IgD-negative memory B cell (primary cell): ENCODE results near the gene SWAP70. TPM values are rescaled to one million over a fixed set of nuclear protein-coding genes. Genes with fewer than 3 reads are reported as not detected.
"Not testable (repeated sequence)": the region's sequence is repeated elsewhere in the genome, so short reads cannot be mapped to it uniquely, and the experiment has no call there.

ENCODE experiments used
- H3K27ac Mint-ChIP-seq, 3 donors: one replicate each; pipeline ENCODE4 v1.8.0; 2020 to 2022; ENCODE audit warnings: mild to moderate bottlenecking in 3 of 3, mixed read lengths in 3 of 3, moderate library complexity in 1 of 3
- H3K27me3 Mint-ChIP-seq: one replicate; pipeline ENCODE4 v1.8.0; 2021; ENCODE audit warnings: mixed read lengths
- H3K36me3 Mint-ChIP-seq: one replicate; pipeline ENCODE4 v1.8.0; 2020; ENCODE audit warnings: mild to moderate bottlenecking, mixed read lengths
- H3K4me1 Mint-ChIP-seq, 3 donors: one replicate each; pipeline ENCODE4 v1.8.0; 2020 to 2022; ENCODE audit warnings: mixed read lengths in 3 of 3, mild to moderate bottlenecking in 1 of 3
- H3K4me3 Mint-ChIP-seq, 4 donors: one replicate each; pipeline ENCODE4 v1.8.0; 2020 to 2022; ENCODE audit warnings: mild to moderate bottlenecking in 4 of 4, mixed read lengths in 4 of 4, moderate library complexity in 3 of 4
- H3K9me3 Mint-ChIP-seq, 3 donors: one replicate each; pipeline ENCODE4 v1.8.0; 2020 to 2021; ENCODE audit warnings: mixed read lengths in 3 of 3, mild to moderate bottlenecking in 1 of 3
- polyA plus RNA-seq: library from polyadenylated mRNA; unstranded; fragments of 300-500 nt; fragmentation: Illumina TruSeq; gene quantifications from one replicate; pipeline ENCODE4 v1.2.3, GENCODE V29; 2021

Gene SWAP70
- polyA plus RNA-seq, 1 donor from 2014 or later: 298 TPM

DNA sequence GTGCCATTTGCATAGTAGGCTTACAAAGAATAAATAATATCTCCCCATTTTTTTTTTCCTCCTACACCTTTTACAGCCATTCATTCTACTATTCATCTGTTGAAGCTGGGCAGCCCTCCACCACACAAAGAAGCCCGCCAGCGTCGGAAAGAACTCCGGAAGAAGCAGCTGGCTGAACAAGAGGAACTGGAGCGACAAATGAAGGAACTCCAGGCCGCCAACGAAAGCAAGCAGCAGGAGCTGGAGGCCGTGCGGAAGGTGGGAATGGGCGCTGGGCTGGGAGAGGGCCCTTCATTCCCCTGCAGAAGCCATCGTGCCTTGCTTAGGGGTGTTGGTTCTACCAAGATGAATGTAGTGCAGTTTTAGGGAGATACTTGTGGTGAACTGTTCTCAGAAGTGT is 68.6 kb downstream of the SWAP70 start:
- Mint-ChIP-seq H3K27ac (peak overlapping the region; percentile 46 to 90 (median 87)), H3K4me1 (peaks cover 63 to 65% (median 64%) of the 10 kb centered on the region in 3 donors), H3K4me3 (peak overlapping the region in 1 of 4 donors; percentile 88), H3K9me3 (peaks cover 0 to 1% (median 0%) of the 10 kb centered on the region in 3 donors), H3K27me3 (no peaks in the 10 kb centered on the region), H3K36me3 (peaks cover 30% of the 10 kb centered on the region)

DNA sequence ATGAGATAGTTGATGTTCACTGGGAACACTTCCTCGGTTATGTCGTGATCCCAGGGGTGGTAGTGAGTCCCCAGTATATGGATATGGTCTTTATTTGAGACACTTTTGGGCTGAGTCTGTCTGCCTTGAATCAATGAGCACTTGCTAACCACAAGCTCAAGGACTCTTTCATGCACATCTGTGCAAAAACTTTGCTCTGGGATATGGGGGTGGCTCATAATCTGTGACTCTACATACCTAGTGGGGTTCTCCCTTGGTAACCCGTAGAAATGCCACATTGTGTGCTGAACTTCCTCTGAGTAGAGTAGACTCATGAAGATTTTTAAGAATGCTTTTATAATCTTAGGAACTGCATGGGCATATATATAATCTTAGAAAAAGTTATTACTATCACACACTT is 69.3 kb downstream of the SWAP70 start:
- peaks cover 32% of the 10 kb centered on the region for H3K36me3 Mint-ChIP-seq
- peak overlapping the region in 2 of 4 donors; percentile 39 to 88 for H3K4me3 Mint-ChIP-seq
- H3K27ac Mint-ChIP-seq: peak overlapping the region; percentile 39 to 90 (median 87)

DNA sequence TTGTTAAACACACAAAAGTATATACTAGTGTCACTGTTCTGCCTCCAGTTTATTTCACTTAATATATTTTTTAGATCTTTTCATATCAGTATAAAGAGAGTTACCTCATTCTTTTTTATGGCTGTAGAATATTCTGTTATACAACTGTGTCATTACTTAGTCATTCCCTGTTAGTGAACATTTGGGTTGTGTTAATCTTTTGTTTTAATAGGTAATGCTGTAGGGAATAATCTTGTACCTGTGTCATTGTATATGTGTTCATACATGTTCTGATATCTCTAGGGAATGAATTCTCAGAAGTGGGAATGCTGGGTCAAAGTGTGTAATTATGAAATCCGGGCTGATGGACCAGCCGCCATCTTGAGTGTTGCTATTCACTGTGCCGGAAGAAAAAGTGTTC is 71.4 kb downstream of the SWAP70 start:
- Mint-ChIP-seq H3K27ac (peak overlapping the region; percentile 85 to 95 (median 94)), H3K9me3 (peaks cover 0 to 1% (median 0%) of the 10 kb centered on the region in 3 donors), H3K36me3 (peaks cover 29% of the 10 kb centered on the region), H3K27me3 (peaks cover 2% of the 10 kb centered on the region), H3K4me1 (peaks cover 61 to 67% (median 63%) of the 10 kb centered on the region in 3 donors), H3K4me3 (peak overlapping the region in 3 of 4 donors; percentile 5 to 89 (median 75))

More for the DNA sequence above, 69.3 kb downstream of the SWAP70 start:
- no peaks in the 10 kb centered on the region for H3K27me3 Mint-ChIP-seq
- peaks cover 0 to 1% (median 0%) of the 10 kb centered on the region in 3 donors for H3K9me3 Mint-ChIP-seq
- peaks cover 61 to 64% (median 62%) of the 10 kb centered on the region in 3 donors for H3K4me1 Mint-ChIP-seq

DNA sequence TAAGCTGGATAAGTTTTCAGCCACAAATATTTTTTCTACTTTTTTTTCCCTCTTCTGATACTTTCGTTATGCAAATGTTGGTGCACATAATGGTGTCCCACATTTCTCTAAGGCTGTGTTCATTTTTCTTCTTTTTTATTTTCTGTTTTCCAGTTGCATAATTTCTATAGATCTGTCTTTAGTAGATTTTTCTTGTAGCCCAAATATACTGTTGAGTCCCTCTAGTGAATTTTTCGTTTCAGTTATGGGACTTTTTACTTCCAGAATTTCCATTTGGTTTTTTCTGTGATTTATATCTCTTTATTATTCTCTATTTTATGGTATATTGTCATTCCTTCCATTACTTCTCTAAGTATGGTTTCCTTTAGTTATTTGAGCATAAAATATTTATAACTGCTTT is 72.0 kb downstream of the SWAP70 start:
- peaks cover 27% of the 10 kb centered on the region for H3K36me3 Mint-ChIP-seq
- peak overlapping the region; percentile 85 to 95 (median 94) for H3K27ac Mint-ChIP-seq
- peaks cover 59 to 68% (median 60%) of the 10 kb centered on the region in 3 donors for H3K4me1 Mint-ChIP-seq
- H3K9me3 Mint-ChIP-seq: peaks cover 0 to 1% (median 0%) of the 10 kb centered on the region in 3 donors
- H3K4me3 Mint-ChIP-seq: peak overlapping the region in 3 of 4 donors; percentile 36 to 89 (median 75)
- H3K27me3 Mint-ChIP-seq: peaks cover 2% of the 10 kb centered on the region

DNA sequence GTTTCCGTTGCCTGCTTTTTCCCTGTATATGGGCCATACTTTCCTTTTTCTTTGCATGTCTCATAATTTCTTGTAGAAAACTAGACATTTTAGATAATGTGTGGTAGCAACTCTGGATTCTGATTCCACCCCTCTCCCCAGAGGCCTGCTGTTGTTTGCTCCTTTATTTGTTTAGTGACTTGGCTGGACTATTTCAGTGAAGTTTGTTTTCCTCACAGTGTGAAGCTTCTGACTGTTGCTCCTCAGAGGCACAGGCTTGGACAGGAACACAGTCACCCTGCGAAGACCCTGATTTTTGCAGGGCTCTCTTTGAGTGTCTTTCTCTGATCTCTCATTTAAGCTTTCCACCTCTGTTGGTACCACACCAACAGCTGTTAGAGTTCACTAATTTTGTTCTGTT is 72.5 kb downstream of the SWAP70 start:
- H3K4me1 Mint-ChIP-seq: peaks cover 57 to 65% (median 57%) of the 10 kb centered on the region in 3 donors
- peaks cover 2% of the 10 kb centered on the region for H3K27me3 Mint-ChIP-seq
- peaks cover 28% of the 10 kb centered on the region for H3K36me3 Mint-ChIP-seq
- peak overlapping the region; percentile 85 to 95 (median 94) for H3K27ac Mint-ChIP-seq
- H3K4me3 Mint-ChIP-seq: peak overlapping the region in 2 of 4 donors; percentile 36 to 89
- H3K9me3 Mint-ChIP-seq: peaks cover 0 to 1% (median 0%) of the 10 kb centered on the region in 3 donors

DNA sequence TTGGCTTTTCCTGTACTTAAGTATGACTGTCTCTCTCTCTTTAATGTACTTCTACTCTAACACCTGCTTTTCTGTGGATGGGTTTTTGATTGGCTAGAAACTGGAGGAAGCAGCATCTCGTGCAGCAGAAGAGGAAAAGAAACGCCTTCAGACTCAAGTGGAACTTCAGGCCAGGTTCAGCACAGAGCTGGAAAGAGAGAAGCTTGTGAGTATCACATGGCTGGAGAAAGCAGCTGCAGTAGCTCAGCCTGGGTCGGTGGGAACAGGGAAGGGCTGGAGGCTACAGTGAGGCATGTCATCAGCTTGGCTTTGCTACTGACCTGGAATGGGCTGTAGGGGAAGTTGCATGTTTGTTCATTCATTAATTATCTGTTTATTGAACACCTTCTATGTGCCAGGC is 74.2 kb downstream of the SWAP70 start:
- Mint-ChIP-seq H3K4me1 (peaks cover 50 to 54% (median 52%) of the 10 kb centered on the region in 3 donors), H3K4me3 (peak overlapping the region in 3 of 4 donors; percentile 46 to 68 (median 64)), H3K9me3 (peaks cover 0 to 1% (median 0%) of the 10 kb centered on the region in 3 donors), H3K27ac (peak overlapping the region; percentile 85 to 95 (median 88)), H3K36me3 (peaks cover 32% of the 10 kb centered on the region), H3K27me3 (peaks cover 2% of the 10 kb centered on the region)

DNA sequence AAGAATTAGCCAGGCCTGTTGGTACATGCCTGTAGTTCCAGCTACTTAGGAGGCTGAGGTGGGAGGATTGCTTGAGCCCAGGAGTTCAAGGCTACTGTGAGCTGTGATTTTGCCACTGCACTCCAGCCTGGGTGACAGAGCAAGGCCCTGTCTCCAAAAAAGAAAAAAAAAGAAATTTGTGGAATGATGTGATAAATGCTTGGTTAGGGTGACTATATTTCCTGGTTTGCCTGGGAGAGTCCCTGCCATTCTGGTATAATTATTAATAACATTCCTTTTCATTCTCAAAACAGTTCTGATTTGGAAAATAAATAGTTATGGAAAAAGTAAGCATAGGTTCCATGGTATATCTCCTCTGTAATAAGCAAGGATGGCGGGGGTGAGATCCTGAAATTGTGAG is 74.8 kb downstream of the SWAP70 start:
- peaks cover 34% of the 10 kb centered on the region for H3K36me3 Mint-ChIP-seq
- H3K27ac Mint-ChIP-seq: peak overlapping the region; percentile 88 to 99 (median 95)

DNA sequence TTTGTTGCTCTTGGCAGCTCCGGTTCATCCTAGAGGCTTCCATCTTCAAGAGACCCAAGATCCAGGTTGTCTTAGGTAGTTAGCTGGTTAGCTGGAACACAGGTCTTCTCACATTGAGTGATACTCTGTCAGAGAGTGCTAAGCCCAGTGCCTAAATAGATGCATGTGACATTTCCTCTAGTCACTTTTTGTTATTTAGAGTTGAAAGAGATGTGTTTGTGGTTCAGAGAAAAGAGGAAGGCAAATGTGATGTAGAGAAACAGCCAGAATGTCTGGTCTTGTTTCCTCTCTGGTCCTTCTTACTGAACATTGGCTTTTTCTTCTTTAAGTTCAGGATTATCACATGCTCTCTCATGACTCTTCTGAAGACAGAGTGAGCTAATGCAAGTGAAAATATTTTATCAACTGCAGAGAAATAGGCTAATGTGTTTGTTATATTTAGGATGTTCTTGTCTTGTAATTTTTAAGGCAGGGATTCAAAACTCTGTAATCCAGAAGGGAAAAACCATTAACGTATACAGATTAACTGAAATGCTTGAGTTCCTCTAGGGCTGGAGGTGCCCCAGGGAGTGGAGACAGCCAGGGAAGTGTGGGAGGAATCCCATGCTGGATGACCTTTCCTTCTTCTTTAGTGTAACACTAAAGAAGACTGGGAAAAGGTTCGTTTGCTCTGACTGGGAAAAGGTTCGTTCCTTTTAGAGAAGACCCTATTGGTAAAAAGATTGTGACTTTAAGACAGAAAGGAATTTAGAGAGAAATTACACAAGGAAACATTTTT is 75.4 kb downstream of the SWAP70 start:
- peaks cover 45 to 51% (median 48%) of the 10 kb centered on the region in 3 donors for H3K4me1 Mint-ChIP-seq
- H3K4me3 Mint-ChIP-seq: peak overlapping the region; percentile 32 to 89 (median 71)
- H3K9me3 Mint-ChIP-seq: peaks cover 0 to 1% (median 0%) of the 10 kb centered on the region in 3 donors
- peak overlapping the region; percentile 88 to 99 (median 95) for H3K27ac Mint-ChIP-seq
- H3K36me3 Mint-ChIP-seq: peaks cover 34% of the 10 kb centered on the region
- peaks cover 2% of the 10 kb centered on the region for H3K27me3 Mint-ChIP-seq

More for the DNA sequence above, 74.8 kb downstream of the SWAP70 start:
- Mint-ChIP-seq H3K4me1 (peaks cover 49 to 54% (median 51%) of the 10 kb centered on the region in 3 donors), H3K4me3 (peak overlapping the region; percentile 32 to 89 (median 71)), H3K9me3 (peaks cover 0 to 1% (median 0%) of the 10 kb centered on the region in 3 donors), H3K27me3 (peaks cover 2% of the 10 kb centered on the region)

DNA sequence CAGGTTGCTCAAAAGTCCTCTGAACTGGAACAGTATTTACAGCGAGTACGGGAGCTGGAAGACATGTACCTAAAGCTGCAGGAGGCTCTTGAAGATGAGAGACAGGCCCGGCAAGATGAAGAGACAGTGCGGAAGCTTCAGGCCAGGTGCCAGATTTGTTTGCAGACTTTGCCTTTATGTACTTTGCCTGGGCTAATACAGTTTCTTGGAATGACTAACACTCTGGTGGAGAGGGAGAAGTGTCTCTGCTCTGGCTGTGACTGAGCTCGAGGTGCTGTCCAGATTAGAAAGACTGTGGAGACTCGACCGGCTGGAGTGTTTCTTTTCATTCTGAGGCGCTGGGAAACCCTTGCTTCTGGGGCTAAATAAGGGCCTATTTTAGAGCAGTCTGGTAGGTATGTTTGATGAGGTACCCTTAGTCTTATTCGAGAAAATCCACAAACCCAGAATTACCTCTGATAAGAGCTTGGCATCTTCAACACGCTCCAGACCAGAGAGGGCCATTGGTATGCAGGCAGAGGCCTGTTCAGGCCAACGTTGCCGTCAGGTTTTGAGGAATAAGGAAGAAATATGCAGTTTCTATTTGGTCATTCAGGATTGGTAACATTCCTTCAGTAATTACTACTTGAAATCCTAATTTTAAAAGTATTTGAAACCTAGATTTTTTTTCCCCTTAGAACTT is 76.5 kb downstream of the SWAP70 start:
- peaks cover 2% of the 10 kb centered on the region for H3K27me3 Mint-ChIP-seq
- peaks cover 0 to 1% (median 0%) of the 10 kb centered on the region in 3 donors for H3K9me3 Mint-ChIP-seq
- peaks cover 31% of the 10 kb centered on the region for H3K36me3 Mint-ChIP-seq
- H3K4me1 Mint-ChIP-seq: peaks cover 48 to 55% (median 54%) of the 10 kb centered on the region in 3 donors
- peak overlapping the region in 3 of 4 donors; percentile 57 to 89 (median 85) for H3K4me3 Mint-ChIP-seq
- peak overlapping the region; percentile 88 to 99 (median 95) for H3K27ac Mint-ChIP-seq

DNA sequence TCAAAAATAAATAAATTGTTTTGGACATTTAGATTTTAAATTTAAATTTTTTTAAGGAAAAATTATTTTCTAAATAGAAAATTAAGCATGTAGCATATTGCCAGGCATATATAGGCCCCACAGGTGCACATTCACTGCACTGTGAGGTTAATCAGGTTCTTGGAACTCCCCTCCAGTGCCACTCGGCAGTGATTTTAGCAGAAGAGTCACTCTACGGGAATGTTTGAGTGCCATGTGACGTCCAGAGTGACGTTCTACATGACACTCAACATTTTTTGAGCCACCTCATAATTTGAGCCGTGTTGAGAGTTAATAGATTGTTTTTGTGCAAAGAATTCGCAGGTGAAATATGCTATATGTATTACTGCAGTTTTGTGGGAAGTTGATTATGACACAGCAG is 77.4 kb downstream of the SWAP70 start:
- Mint-ChIP-seq H3K4me3 (peak overlapping the region in 2 of 4 donors; percentile 16 to 47), H3K36me3 (peaks cover 23% of the 10 kb centered on the region), H3K27me3 (peaks cover 2% of the 10 kb centered on the region), H3K4me1 (peaks cover 48 to 56% (median 53%) of the 10 kb centered on the region in 3 donors), H3K9me3 (no peaks in the 10 kb centered on the region), H3K27ac (peak overlapping the region; percentile 61 to 99 (median 86))

DNA sequence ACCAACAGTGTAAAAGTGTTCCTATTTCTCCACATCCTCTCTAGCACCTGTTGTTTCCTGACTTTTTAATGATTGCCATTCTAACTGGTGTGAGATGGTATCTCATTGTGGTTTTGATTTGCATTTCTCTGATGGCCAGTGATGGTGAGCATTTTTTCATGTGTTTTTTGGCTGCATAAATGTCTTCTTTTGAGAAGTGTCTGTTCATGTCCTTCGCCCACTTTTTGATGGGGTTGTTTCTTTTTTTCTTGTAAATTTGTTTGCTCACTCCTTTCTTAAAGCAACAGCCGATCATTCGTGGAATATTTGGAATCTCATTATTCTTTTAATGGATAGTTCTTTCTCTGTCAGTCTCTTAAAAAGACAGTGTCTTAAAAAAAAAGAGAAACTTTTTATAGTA is 79.6 kb downstream of the SWAP70 start:
- H3K27ac Mint-ChIP-seq: peak overlapping the region in 2 of 3 donors; percentile 71 to 84
- H3K4me3 Mint-ChIP-seq: peak overlapping the region in 1 of 4 donors; percentile 46
- H3K36me3 Mint-ChIP-seq: peaks cover 17% of the 10 kb centered on the region
- H3K27me3 Mint-ChIP-seq, H3K9me3 Mint-ChIP-seq: not testable (repeated sequence)
- peaks cover 58 to 62% (median 60%) of the 10 kb centered on the region in 3 donors for H3K4me1 Mint-ChIP-seq

DNA sequence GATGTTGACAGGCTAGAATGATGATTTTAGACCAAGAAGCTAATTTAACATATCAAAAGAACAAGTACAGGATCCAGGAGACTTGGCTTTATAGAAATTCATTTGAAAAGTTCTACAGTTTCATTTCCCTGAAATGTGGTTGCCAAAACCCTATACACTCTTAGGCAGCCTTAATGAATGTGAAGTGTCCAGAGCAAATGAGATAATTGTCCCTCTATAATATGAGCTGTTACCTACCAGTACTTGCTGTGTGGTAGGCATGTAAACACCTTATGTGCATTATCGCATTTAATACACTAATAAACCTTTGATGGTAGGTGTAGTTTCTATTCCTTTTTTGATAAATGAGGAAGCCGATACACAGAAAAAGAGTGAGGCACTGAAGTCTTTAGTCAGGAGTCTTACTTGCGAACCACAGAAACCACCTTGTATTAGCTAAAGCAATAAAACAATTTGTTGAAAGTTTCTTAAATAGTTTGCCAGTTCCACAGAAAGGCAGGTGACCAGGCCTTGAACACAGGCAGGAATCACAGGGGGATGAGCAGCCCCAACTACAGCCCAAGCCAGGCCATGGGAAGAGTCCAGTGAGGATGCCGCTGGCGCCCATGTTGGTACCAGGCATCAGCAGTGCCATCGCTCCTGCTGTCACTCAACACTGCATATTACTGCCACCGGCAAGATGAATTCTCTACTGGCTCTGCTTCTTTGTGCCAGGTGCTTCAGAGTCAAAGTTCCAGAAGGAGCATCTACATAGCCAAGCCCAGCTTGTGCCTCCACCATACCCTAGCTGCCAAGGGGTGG is 81.7 kb downstream of the SWAP70 start:
- peaks cover 16% of the 10 kb centered on the region for H3K36me3 Mint-ChIP-seq
- no peaks in the 10 kb centered on the region for H3K27me3 Mint-ChIP-seq
- peak overlapping the region; percentile 92 to 93 (median 92) for H3K27ac Mint-ChIP-seq
- no peaks in the 10 kb centered on the region for H3K9me3 Mint-ChIP-seq
- peak overlapping the region; percentile 54 to 76 (median 68) for H3K4me3 Mint-ChIP-seq
- H3K4me1 Mint-ChIP-seq: peaks cover 45 to 50% (median 46%) of the 10 kb centered on the region in 3 donors

DNA sequence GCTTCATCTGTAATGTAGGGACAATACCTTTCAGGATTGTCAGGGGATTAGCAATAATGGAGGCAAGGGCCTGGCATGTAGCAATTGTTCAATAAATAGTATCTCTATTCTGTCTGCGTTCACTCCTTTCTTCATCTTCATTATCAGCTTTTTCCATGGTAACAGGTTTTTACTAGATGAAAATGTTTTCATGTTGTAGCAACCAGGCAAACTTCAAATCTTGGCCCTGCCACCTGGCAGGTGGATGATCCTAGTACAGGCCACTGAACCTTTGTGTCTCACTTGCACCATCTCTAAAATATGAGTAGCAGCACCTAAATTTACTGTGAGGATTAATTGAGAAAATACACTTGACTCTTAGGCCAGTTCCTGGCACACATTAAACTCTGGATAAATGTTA is 83.4 kb downstream of the SWAP70 start:
- no peaks in the 10 kb centered on the region for H3K27me3 Mint-ChIP-seq
- peak overlapping the region; percentile 79 to 92 (median 92) for H3K27ac Mint-ChIP-seq
- H3K4me3 Mint-ChIP-seq: peak overlapping the region in 3 of 4 donors; percentile 30 to 76 (median 63)
- peaks cover 11% of the 10 kb centered on the region for H3K36me3 Mint-ChIP-seq
- peaks cover 40 to 47% (median 42%) of the 10 kb centered on the region in 3 donors for H3K4me1 Mint-ChIP-seq
- H3K9me3 Mint-ChIP-seq: no peaks in the 10 kb centered on the region

DNA sequence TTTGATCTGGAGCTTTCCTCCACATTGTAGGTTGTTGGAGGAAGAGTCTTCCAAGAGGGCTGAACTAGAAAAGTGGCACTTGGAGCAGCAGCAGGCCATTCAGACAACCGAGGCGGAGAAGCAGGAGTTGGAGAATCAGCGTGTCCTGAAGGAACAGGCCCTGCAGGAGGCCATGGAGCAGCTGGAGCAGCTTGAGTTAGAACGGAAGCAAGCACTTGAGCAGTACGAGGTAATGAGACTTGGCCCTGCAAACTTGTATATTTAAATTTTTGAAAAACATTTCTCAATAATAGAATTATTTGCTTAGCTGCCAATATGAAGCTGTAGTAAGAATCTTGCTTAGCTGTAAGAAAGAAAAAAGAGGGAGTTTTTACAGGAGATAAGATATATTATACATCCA is 84.0 kb downstream of the SWAP70 start:
- Mint-ChIP-seq H3K4me3 (peak overlapping the region in 3 of 4 donors; percentile 63 to 76 (median 64)), H3K27me3 (no peaks in the 10 kb centered on the region), H3K9me3 (no peaks in the 10 kb centered on the region), H3K36me3 (peaks cover 11% of the 10 kb centered on the region), H3K27ac (peak overlapping the region; percentile 79 to 92 (median 92)), H3K4me1 (peaks cover 40 to 47% (median 42%) of the 10 kb centered on the region in 3 donors)
